Measurements from ENCODE around the gene SH3BP4.

The SH3BP4 gene

GRCh38 chr2:234986390-234986789, 34.6 kb downstream of the SH3BP4 start:
- DNase-seq, result no peak

GRCh38 chr2:234986876-234987720, 35.3 kb downstream of the SH3BP4 start:
- no peak for DNase-seq

- DNase-seq, result no peak
Measured at GRCh38 chr2:234987754-234988153, 35.9 kb downstream of the SH3BP4 start.

GRCh38 chr2:234988491-234988890, 36.7 kb downstream of the SH3BP4 start:
- DNase-seq, result no peak

- no peak for DNase-seq
Measured at GRCh38 chr2:234989183-234989701, 37.4 kb downstream of the SH3BP4 start.

GRCh38 chr2:234990300-234990699, 38.5 kb downstream of the SH3BP4 start:
- no peak for DNase-seq

- no peak for DNase-seq
Measured at GRCh38 chr2:234991290-234991689, 39.5 kb downstream of the SH3BP4 start.

- no peak for DNase-seq
Measured at GRCh38 chr2:234991793-234992192, 40.0 kb downstream of the SH3BP4 start.

- no peak for DNase-seq
Measured at GRCh38 chr2:234992196-234992595, 40.4 kb downstream of the SH3BP4 start.

GRCh38 chr2:234992624-234993349, 41.0 kb downstream of the SH3BP4 start:
- DNase-seq, result no peak

GRCh38 chr2:234993541-234993981, 41.7 kb downstream of the SH3BP4 start:
- no peak for DNase-seq

- DNase-seq, result no peak
Measured at GRCh38 chr2:234994438-234995321, 42.9 kb downstream of the SH3BP4 start.

GRCh38 chr2:234995332-234996068, 43.7 kb downstream of the SH3BP4 start:
- no peak for DNase-seq

GRCh38 chr2:234996069-234996940, 44.5 kb downstream of the SH3BP4 start:
- DNase-seq, result no peak

- no peak for DNase-seq
Measured at GRCh38 chr2:234996941-234997270, 45.1 kb downstream of the SH3BP4 start.

GRCh38 chr2:234997389-234997788, 45.6 kb downstream of the SH3BP4 start:
- no peak for DNase-seq

GRCh38 chr2:234998404-234999211, 46.8 kb downstream of the SH3BP4 start:
- DNase-seq, result no peak

- no peak for DNase-seq
Measured at GRCh38 chr2:234999740-235000425, 48.1 kb downstream of the SH3BP4 start.

- DNase-seq, result no peak
Measured at GRCh38 chr2:235000426-235001236, 48.8 kb downstream of the SH3BP4 start.
